HL-60 (cell line): ENCODE measurements around the gene LRRTM4.

ENCODE experiments used
- DNase-seq, 2 experiments: peaks; one replicate each; pipeline ENCODE4 v3.0.0-alpha.2; 2010 to 2020; ENCODE audit warnings: low read depth in 1 of 2, low spot score in 1 of 2
- H3K27ac ChIP-seq: fragments of 250-450 bp; sonication (Bioruptor Pico); replicated peaks from 2 replicates; pipeline ENCODE4 v1.5.1; 2020; ENCODE audit warnings: mild to moderate bottlenecking, moderate library complexity
- H3K27me3 ChIP-seq: fragments of 250-450 bp; sonication (Bioruptor Pico); 2 replicates; pipeline ENCODE4 v1.5.1; 2021; ENCODE audit warnings: mild to moderate bottlenecking, moderate library complexity; ENCODE audit not compliant: insufficient read depth, poor library complexity, severe bottlenecking
- H3K4me3 ChIP-seq: replicated peaks from 2 replicates; pipeline ENCODE4 v1.5.1; 2011; ENCODE audit warnings: mild to moderate bottlenecking, control low read depth, low read length; ENCODE audit not compliant: insufficient read depth
- GABPA ChIP-seq: IDR thresholded peaks from 2 replicates; pipeline ENCODE4 v1.6.1; 2012; ENCODE audit warnings: low read depth
- POLR2AphosphoS5 ChIP-seq: IDR thresholded peaks from 2 replicates; pipeline ENCODE4 v1.6.1; 2012; ENCODE audit warnings: low read depth
- REST ChIP-seq: IDR thresholded peaks from 2 replicates; pipeline ENCODE4 v1.6.1; 2012; ENCODE audit warnings: low read depth; ENCODE audit not compliant: insufficient replicate concordance
- SPI1 ChIP-seq: IDR thresholded peaks from 2 replicates; pipeline ENCODE4 v1.6.1; 2012; ENCODE audit warnings: low read depth, mild to moderate bottlenecking, borderline replicate concordance
- TF ChIP-seq, protein P1 (sequence below): IDR thresholded peaks from one replicate; pipeline ENCODE4 v1.5.1; 2011; ENCODE audit warnings: low read length, control low read depth, inconsistent platforms; ENCODE audit not compliant: insufficient read depth

Gene LRRTM4

DNA sequence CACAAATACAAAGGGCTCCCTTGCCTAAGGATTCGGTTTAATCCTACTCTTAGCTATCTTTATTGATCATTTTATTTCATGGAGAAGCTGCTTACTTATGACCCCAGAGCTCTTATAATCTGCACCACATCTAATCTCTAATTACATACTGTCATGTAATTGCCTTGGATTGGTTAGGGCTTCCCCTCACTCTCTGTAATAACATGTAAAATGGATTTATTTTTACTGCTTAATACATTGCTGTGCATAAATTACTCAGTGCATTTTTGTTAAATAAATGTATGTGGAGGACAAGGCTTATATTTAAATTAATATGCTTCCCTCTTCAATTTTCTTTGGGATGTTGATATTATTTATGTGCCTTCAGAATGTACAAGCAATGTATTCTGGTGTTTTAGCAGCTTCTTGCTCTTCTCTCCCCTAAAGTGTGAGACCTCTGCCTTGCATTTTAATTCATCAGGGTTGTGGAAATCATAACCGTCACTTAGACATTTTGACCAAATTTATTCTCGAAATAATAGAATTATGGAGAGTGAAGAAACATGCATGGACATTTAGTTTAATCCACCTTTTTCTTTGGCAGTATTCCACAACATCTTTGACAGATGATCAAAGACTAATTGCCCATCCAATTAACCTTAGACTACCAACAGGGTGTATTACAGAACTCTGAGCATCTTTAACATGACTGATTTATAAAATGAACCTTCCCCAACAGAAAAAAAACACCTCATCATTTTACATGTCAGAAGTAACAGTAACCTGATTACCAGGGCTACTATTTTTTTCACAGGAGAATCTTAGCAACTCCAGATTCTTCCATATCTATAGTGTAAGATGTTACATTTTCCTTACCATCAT is 692.6 kb downstream of the LRRTM4 start:
- no peak for DNase-seq
- Histone ChIP-seq H3K27me3 (no peaks in the 10 kb centered on the region), H3K4me3 (no peak overlapping the region), H3K27ac (no peak overlapping the region)
- TF ChIP-seq, protein P1, sequence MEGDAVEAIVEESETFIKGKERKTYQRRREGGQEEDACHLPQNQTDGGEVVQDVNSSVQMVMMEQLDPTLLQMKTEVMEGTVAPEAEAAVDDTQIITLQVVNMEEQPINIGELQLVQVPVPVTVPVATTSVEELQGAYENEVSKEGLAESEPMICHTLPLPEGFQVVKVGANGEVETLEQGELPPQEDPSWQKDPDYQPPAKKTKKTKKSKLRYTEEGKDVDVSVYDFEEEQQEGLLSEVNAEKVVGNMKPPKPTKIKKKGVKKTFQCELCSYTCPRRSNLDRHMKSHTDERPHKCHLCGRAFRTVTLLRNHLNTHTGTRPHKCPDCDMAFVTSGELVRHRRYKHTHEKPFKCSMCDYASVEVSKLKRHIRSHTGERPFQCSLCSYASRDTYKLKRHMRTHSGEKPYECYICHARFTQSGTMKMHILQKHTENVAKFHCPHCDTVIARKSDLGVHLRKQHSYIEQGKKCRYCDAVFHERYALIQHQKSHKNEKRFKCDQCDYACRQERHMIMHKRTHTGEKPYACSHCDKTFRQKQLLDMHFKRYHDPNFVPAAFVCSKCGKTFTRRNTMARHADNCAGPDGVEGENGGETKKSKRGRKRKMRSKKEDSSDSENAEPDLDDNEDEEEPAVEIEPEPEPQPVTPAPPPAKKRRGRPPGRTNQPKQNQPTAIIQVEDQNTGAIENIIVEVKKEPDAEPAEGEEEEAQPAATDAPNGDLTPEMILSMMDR = no peak
- TF ChIP-seq POLR2AphosphoS5 (no peak), SPI1 (no peak), REST (no peak), GABPA (no peak)

- TF ChIP-seq POLR2AphosphoS5 = no peak
- TF ChIP-seq GABPA = no peak
- TF ChIP-seq, protein P1 = no peak
- TF ChIP-seq REST = no peak
- no peak for TF ChIP-seq SPI1
- Histone ChIP-seq H3K27ac (no peak overlapping the region), H3K27me3 (no peaks in the 10 kb centered on the region), H3K4me3 (no peak overlapping the region)
- DNase-seq = no peak
These were observed 695.5 kb downstream of the LRRTM4 start for GRCh38 chr2:76826691-76827090.

GRCh38 chr2:76825140-76825970 is 696.8 kb downstream of the LRRTM4 start:
- no peak for DNase-seq
- Histone ChIP-seq H3K27ac (no peak overlapping the region), H3K4me3 (no peak overlapping the region), H3K27me3 (no peaks in the 10 kb centered on the region)
- TF ChIP-seq GABPA (no peak), SPI1 (no peak), POLR2AphosphoS5 (no peak)

DNA sequence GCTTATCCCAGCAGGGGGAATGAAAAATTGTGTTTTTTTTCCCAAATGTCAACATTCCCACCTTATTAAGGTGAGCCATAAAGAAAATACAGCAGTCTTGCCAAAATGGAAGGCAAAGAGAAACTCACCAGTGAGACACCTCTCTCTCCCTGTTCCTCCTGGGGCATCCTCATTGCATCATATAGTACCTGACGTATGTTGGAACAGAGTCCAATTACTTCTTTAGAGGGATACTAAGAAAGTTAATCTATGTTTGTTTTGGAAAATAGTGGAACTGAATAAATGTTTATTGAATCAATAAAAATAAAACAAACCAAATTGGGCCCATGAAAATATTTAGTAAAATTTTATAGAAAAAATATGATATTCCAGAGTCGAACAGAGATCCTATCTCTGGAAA is 700.4 kb downstream of the LRRTM4 start:
- no peak for DNase-seq
- no peak overlapping the region for H3K27ac ChIP-seq

More for the DNA sequence above, 700.4 kb downstream of the LRRTM4 start:
- H3K27me3 ChIP-seq = no peaks in the 10 kb centered on the region
- TF ChIP-seq SPI1 = no peak
- TF ChIP-seq GABPA = no peak
- TF ChIP-seq, protein P1 = no peak
- TF ChIP-seq POLR2AphosphoS5 = no peak
- TF ChIP-seq REST = no peak
- no peak overlapping the region for H3K4me3 ChIP-seq
